Urinary bladder (tissue), 4 donors: ENCODE data around the gene CPNE5. TPM values are rescaled to one million over a fixed set of nuclear protein-coding genes. Genes with fewer than 3 reads are reported as not detected.

Experiments used
- DNase-seq: peaks from one replicate; pipeline ENCODE4 v3.0.0-alpha.2; 2015; ENCODE audit errors: extremely low spot score
- H3K27ac ChIP-seq: one replicate; pipeline ENCODE4 v1.5.1; 2013; ENCODE audit warnings: low read depth, mild to moderate bottlenecking, moderate library complexity
- H3K36me3 ChIP-seq: one replicate; pipeline ENCODE4 v1.6.1; 2013; ENCODE audit warnings: mild to moderate bottlenecking, moderate library complexity; ENCODE audit not compliant: insufficient read depth
- H3K4me1 ChIP-seq: one replicate; pipeline ENCODE4 v1.6.1; 2013; ENCODE audit warnings: mild to moderate bottlenecking, moderate library complexity; ENCODE audit not compliant: insufficient read depth
- H3K4me3 ChIP-seq: one replicate; pipeline ENCODE4 v1.5.1; 2013; ENCODE audit warnings: low read depth, low read length
- WGBS: extraction: QIAGEN DNeasy Blood & Tissue Kit; methylation state at CpG from one replicate; pipeline ENCODE4 v1.1.7; 2013; 5-methylcytosine and 5-hydroxymethylcytosine counted together
- polyA plus RNA-seq: library from polyadenylated mRNA; stranded (reverse); fragments of 200-250 nt; gene quantifications from one replicate; pipeline ENCODE4 v1.2.3, GENCODE V29; 2013
- total RNA-seq: library from RNA; depleted of rRNA; stranded (reverse); fragments of >200 nt; gene quantifications from one replicate; pipeline ENCODE4 v1.2.3, GENCODE V29; 2014
- donor health status: healthy with polysubstance abuse.
- donor health status: healthy.

Gene CPNE5
- total and polyA plus RNA-seq, 2 donors, result 3.3 to 4.5 TPM

DNA sequence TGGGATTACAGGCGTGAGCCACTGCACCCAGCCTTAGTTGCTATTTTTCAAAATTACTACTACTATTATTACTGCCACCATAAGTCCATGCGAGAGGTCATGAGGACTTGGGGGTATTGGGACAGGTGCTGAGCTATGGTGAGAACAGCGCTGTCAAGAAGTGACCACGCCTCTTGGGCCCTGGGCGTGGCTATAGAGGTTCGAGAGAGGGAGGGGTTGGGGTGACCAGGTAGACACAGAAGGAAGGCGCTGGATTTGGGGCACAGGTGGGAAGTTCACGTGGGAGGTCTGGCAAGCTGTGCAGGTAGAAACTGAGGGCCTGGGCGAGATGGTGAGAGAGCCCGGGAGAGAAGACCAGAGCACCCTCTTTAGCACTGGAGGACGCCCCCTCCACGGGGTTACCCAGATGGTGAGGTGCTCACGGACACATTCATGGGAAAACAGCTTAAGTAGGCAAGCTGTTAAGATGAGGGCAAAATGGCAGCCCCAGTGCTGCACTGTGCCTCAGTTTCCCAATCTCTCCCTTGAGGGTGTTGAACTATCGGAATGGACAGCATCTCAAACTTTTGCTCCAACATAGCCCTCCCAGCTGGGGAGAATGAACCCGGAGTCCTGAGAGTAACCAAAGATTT lies 80.6 kb downstream of the CPNE5 start:
- DNase-seq, result no peak
- Histone ChIP-seq H3K4me3 (no peak overlapping the region), H3K4me1 (no peaks in the 10 kb centered on the region), H3K27ac (no peak overlapping the region), H3K36me3 (no peaks in the 10 kb centered on the region)
- WGBS, result 66% methylated on average over 15 of the region's 15 CpGs

DNA sequence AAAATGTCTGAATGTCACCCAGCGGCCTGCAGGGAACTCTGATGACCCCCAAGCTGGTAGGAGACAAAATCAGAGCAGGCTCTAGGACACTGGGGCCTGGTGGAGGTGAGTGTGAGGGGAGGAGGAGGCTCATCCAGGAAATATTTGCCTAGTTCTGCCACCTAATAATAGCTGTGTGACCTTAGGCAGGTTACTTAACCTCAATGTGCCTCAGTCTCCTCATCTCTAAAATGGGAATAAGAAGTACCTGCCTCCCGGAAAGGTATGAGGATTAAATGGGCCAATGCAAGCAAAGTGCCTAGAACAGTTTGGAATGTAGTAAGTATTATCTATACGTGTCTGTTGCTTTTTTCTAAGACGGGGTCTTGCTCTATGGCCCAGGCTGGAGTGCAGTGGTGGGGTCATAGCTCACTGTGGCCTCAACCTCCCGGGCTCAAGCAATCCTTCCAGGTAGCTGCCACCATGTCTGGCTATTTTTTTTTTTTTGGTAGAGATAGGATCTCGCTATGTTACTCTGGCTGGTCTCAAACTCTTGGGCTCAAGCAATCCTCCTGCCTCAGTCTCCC lies 81.2 kb downstream of the CPNE5 start:
- 76% methylated on average over 6 of the region's 6 CpGs for WGBS
- DNase-seq, result no peak
- Histone ChIP-seq H3K36me3 (no peaks in the 10 kb centered on the region), H3K27ac (no peak overlapping the region), H3K4me3 (no peak overlapping the region), H3K4me1 (no peaks in the 10 kb centered on the region)

DNA sequence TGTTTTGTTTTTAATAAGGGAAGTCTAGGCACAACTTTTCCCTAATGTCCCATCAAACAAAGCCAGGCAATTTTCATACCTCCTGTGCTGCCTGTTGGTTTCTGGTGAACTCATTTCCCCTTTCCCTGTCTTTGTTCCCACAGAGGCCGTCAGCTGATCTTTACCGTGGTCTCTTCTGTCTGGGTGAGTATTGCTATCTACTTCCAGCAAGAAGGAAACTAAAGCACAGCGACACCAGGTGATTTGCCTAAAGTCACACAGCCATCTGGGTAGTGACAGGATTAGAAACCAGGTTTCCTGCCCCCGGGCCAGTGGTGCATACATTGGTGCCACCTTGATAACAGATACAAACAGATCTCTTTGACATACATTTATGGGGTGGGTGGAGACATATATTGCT lies 82.0 kb downstream of the CPNE5 start:
- no peak overlapping the region for H3K4me3 ChIP-seq

DNA sequence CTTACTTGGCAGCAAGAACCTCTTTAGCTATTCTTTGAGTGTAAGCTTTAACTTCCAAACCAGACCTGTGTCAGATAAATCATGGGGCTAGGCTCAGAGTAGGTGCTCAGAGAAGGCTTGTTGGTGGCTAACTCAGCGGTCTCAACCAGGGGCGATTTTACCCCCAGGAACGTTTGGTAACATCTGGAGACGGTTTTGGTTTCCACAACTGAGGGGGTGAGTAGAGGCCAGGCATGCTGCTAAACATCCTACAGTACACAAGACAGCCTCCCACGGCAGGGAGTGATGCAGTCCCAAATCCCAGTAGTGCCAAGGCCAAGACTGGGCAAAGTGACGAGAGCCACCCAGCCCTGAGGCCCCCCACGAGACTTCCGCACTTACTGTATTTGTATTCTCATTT lies 82.5 kb downstream of the CPNE5 start:
- Histone ChIP-seq H3K36me3 (no peaks in the 10 kb centered on the region), H3K4me3 (no peak overlapping the region), H3K4me1 (no peaks in the 10 kb centered on the region), H3K27ac (no peak overlapping the region)
- no peak for DNase-seq
- 79% methylated on average over 8 of the region's 8 CpGs for WGBS

More for the DNA sequence above, 82.0 kb downstream of the CPNE5 start:
- Histone ChIP-seq H3K36me3 (no peaks in the 10 kb centered on the region), H3K27ac (no peak overlapping the region), H3K4me1 (no peaks in the 10 kb centered on the region)
- DNase-seq, result no peak
- 69% methylated on average over 4 of the region's 4 CpGs for whole genome bisulfite sequencing

DNA sequence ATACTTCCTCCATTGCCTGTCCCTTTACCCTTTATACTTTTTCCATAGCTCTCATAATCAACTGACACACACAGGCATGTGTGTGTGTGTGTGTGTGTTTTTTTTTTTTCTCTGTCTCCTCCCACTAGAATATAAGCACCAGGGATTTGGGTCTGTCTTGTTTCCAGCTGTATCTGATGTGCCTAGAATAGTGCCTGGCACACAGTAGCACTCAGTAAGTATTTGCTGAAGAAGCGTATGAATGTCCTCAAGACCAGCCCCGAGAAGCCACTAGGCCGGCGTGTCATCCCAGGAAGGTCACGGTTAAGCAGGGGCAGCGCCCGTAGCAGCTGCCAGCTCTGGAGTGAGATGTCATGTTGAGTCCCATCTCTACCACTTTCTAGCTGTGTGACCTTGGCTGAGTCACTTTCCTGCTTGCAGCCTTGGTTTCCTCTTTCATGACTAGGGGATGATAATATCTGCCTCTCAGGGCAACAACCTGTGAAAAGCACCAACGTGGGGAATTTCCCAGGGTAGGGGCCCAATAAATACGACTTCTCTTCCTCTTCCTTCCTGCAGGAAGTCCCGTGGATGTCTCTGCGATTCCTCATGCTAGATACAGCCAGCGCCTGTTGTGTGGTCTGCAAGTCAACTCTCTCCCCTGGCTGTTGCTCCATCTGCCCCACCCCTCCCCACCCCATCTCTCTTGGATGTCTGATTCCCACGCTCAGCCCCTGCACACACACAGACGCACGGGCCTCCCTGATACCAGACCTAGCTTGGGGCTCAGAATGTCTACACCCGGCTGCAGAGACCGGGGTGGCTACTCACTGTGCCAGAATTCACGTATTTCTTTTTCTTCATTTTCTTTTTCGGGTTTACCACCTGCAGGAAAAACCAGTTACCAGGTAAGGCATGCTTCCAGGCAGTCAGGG lies 83.6 kb downstream of the CPNE5 start:
- 71% methylated on average over 19 of the region's 19 CpGs for WGBS
- no peak for DNase-seq
- Histone ChIP-seq H3K4me1 (no peaks in the 10 kb centered on the region), H3K36me3 (no peaks in the 10 kb centered on the region), H3K27ac (no peak overlapping the region), H3K4me3 (no peak overlapping the region)

DNA sequence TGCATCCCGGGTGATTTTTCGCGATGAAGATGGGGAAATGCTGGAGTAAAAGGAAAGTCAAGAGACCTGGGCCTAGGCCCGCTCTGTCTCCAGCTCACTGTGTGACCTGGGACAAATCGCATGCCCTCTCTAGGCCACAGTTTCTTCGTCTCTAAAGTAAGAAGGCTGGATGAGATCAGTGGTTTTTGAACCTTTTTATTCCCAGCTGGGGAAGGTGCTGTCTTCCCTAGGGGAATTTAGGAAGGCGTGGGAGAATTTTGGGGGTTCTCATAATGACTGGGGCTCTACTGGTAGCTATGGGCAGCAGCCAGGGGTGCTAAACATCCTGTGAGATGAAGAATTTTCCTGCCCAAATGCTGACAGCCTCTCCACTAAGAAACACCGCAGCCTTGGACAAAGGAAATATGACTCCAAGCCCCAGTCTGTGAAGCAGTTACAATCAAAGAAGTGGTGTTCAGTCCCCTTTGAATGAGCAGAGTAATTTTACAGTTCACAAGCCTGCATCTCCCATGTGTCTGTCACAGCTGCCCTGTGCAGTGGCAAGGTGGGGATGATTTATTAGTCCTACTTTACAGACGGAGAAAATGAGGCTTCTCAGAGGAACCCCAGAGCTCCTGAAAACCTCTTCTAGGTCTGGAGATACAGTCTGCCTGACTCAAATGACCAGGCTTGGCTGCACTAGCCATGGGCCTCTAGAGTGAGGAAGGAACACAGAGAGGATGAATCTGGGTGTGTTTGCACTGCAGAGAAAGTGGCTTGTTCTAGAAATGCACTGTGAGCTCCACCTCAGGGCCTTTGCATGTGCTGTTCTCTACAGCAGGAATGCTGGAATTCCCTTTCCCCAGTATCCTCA lies 84.4 kb downstream of the CPNE5 start:
- Histone ChIP-seq H3K4me1 (no peaks in the 10 kb centered on the region), H3K36me3 (no peaks in the 10 kb centered on the region), H3K27ac (no peak overlapping the region), H3K4me3 (no peak overlapping the region)
- no peak for DNase-seq
- WGBS, result 92% methylated on average over 9 of the region's 9 CpGs

GRCh38 chr6:36753671-36754405 lies 85.4 kb downstream of the CPNE5 start:
- Histone ChIP-seq H3K4me1 (no peaks in the 10 kb centered on the region), H3K27ac (no peak overlapping the region)

GRCh38 chr6:36752886-36753506 lies 86.2 kb downstream of the CPNE5 start:
- no peak overlapping the region for H3K4me3 ChIP-seq
- no peaks in the 10 kb centered on the region for H3K4me1 ChIP-seq
- no peaks in the 10 kb centered on the region for H3K36me3 ChIP-seq
- H3K27ac ChIP-seq, result no peak overlapping the region
- DNase-seq, result no peak
- 67% methylated on average over 6 of the region's 6 CpGs for WGBS

More at GRCh38 chr6:36753671-36754405, 85.4 kb downstream of the CPNE5 start:
- Histone ChIP-seq H3K4me3 (no peak overlapping the region), H3K36me3 (no peaks in the 10 kb centered on the region)
- 89% methylated on average over 7 of the region's 7 CpGs for WGBS
- DNase-seq, result no peak

GRCh38 chr6:36752187-36752885 lies 86.9 kb downstream of the CPNE5 start:
- Histone ChIP-seq H3K4me1 (no peaks in the 10 kb centered on the region), H3K4me3 (no peak overlapping the region), H3K27ac (no peak overlapping the region), H3K36me3 (no peaks in the 10 kb centered on the region)
- WGBS, result 93% methylated on average over 6 of the region's 6 CpGs
- no peak for DNase-seq

DNA sequence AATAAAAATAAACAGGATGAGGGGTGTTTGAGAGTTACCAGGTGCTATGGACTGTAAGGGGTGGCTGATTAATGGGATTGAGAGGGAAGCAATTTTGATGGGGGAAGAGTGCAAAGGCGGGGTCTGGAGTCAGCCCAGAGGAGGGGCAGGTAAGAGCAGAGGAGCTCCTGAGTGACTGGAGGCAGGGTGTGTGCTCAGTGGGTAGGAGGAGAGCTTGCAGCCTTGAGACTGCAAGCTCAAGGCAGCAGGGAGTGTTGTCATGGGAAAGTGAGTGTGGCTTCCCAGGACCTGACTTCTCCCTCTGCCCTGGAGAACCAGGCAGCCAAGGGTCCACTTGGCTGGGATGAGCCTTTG lies 87.4 kb downstream of the CPNE5 start:
- Histone ChIP-seq H3K4me3 (no peak overlapping the region), H3K4me1 (no peaks in the 10 kb centered on the region), H3K27ac (no peak overlapping the region), H3K36me3 (no peaks in the 10 kb centered on the region)
- WGBS, result 0% methylated on average over 1 of the region's 1 CpG
- DNase-seq, result no peak

DNA sequence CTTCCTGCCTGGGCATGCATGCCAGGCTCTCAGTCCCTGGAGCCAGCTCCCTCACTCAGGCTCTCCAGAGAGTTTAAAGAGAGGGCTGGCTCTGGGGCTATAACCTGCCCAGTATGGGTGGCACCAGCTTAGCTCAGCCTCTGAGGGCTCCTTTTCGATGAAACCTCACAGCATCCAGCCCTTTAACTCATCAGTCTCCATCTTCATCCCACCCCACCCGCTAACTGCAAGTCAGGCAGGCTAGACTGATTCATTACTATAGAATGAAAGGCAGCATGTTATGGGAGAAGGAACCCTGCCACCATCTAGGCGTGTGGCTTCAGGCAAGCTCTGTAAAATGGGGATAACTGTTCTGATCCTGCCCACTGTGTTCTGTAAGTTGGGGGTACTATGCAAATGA lies 88.2 kb downstream of the CPNE5 start:
- WGBS, result 91% methylated on average over 3 of the region's 3 CpGs
- H3K4me3 ChIP-seq, result no peak overlapping the region
- no peaks in the 10 kb centered on the region for H3K4me1 ChIP-seq
- no peak overlapping the region for H3K27ac ChIP-seq
- no peaks in the 10 kb centered on the region for H3K36me3 ChIP-seq
- DNase-seq, result no peak

DNA sequence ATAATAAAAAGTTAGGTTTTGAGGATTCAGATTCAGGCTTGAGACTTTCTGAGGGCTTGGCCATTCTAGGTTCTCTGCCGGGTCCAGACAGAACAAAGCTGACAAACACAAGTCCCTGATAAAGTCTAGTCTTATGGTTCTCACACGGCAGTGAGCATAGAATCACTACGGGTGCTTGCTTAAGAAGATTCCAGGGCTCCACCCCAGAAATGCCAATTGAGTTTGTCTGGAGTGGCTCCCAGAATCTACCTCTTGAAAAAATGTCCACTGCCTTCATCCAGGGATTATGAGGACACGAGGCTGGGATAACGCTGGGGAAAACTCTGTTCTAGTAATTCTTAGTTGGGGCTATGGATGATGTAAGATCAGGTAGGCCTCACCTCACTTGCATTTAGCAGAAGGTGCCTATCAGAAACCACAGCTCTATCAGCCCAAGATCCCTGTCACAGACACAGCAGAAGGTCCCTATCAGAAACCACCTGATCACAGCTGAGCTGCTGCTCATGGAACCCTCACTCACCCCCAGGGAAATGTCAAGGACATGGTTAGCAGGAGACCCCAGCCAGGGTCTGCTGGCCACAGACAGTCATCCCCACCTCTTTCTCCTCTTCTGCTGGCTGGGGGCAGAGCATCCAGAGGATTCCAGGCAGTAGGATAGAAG lies 89.3 kb downstream of the CPNE5 start:
- DNase-seq, result no peak
- Histone ChIP-seq H3K27ac (no peak overlapping the region), H3K36me3 (no peaks in the 10 kb centered on the region), H3K4me3 (no peak overlapping the region), H3K4me1 (no peaks in the 10 kb centered on the region)
- WGBS, result 88% methylated on average over 5 of the region's 5 CpGs
